Neuronal stem cell (in vitro differentiated cells): Measurements from ENCODE around the gene TNFRSF17.

Experiments
- DNase-seq: peaks from one replicate; pipeline ENCODE4 v3.0.0-alpha.2; 2013; ENCODE audit warnings: low spot score
- H2AFZ ChIP-seq: one replicate; pipeline ENCODE4 v1.6.1; 2013; ENCODE audit warnings: mild to moderate bottlenecking, low read length, inconsistent platforms
- H2AK5ac ChIP-seq: 2 replicates; pipeline ENCODE4 v1.6.1; 2013; ENCODE audit warnings: low read depth, mild to moderate bottlenecking, inconsistent platforms, low read length, moderate library complexity, mixed read lengths
- H2BK120ac ChIP-seq: 2 replicates; pipeline ENCODE4 v1.6.1; 2013; ENCODE audit warnings: low read depth, mild to moderate bottlenecking, inconsistent platforms, low read length, moderate library complexity, mixed read lengths
- H2BK12ac ChIP-seq: one replicate; pipeline ENCODE4 v1.6.1; 2013; ENCODE audit warnings: low read length, inconsistent platforms
- H2BK15ac ChIP-seq: 2 replicates; pipeline ENCODE4 v1.6.1; 2013; ENCODE audit warnings: mild to moderate bottlenecking, low read length, inconsistent platforms, mixed read lengths
- H2BK5ac ChIP-seq: one replicate; pipeline ENCODE4 v1.6.1; 2013; ENCODE audit warnings: inconsistent platforms, mild to moderate bottlenecking, low read length, moderate library complexity
- H3K14ac ChIP-seq: one replicate; pipeline ENCODE4 v1.6.1; 2013; ENCODE audit warnings: low read length, inconsistent platforms
- H3K18ac ChIP-seq: 2 replicates; pipeline ENCODE4 v1.6.1; 2013; ENCODE audit warnings: low read length, inconsistent platforms
- H3K23ac ChIP-seq: 2 replicates; pipeline ENCODE4 v1.6.1; 2013; ENCODE audit warnings: low read depth, mild to moderate bottlenecking, mixed read lengths, low read length, inconsistent platforms; ENCODE audit not compliant: poor library complexity
- H3K27ac ChIP-seq: replicated peaks from 3 replicates; pipeline ENCODE4 v1.5.1; 2013; ENCODE audit warnings: low read length, inconsistent platforms
- H3K27me3 ChIP-seq, 3 experiments: 2 replicates each; pipeline ENCODE4 v1.6.1; 2013; ENCODE audit warnings: low read length in 3 of 3, mild to moderate bottlenecking in 2 of 3, inconsistent platforms in 1 of 3, low read depth in 1 of 3, mixed read lengths in 1 of 3, moderate library complexity in 1 of 3; ENCODE audit not compliant: control insufficient read depth in 3 of 3, insufficient read depth in 3 of 3
- H3K36me3 ChIP-seq, 2 donors: replicated peaks in 1 of 2; 2 replicates each; pipeline ENCODE4 v1.6.1; 2013; ENCODE audit warnings: low read length in 2 of 2; ENCODE audit not compliant: control insufficient read depth in 2 of 2, insufficient read depth in 2 of 2
- H3K4ac ChIP-seq: 2 replicates; pipeline ENCODE4 v1.6.1; 2013; ENCODE audit warnings: inconsistent platforms, mild to moderate bottlenecking, low read length, moderate library complexity
- H3K4me1 ChIP-seq, 2 donors: 1 replicate in 1 of 2; 2 replicates in 1 of 2; pipeline ENCODE4 v1.6.1; 2013; ENCODE audit warnings: low read length in 2 of 2, low read depth in 1 of 2; ENCODE audit not compliant: control insufficient read depth in 2 of 2, insufficient read depth in 1 of 2
- H3K4me2 ChIP-seq: one replicate; pipeline ENCODE4 v1.6.1; 2013; ENCODE audit warnings: mild to moderate bottlenecking, low read length, inconsistent platforms; ENCODE audit not compliant: insufficient read depth, poor library complexity, severe bottlenecking
- H3K4me3 ChIP-seq, 2 donors: 2 replicates each; pipeline ENCODE4 v1.5.1; 2013; ENCODE audit warnings: low read length in 2 of 2, mild to moderate bottlenecking in 2 of 2, inconsistent platforms in 1 of 2, moderate library complexity in 1 of 2
- H3K79me1 ChIP-seq: one replicate; pipeline ENCODE4 v1.6.1; 2013; ENCODE audit warnings: low read depth, mild to moderate bottlenecking, inconsistent platforms, low read length, moderate library complexity
- H3K9ac ChIP-seq: one replicate; pipeline ENCODE4 v1.6.1; 2013; ENCODE audit warnings: mild to moderate bottlenecking, low read depth, low read length, inconsistent platforms; ENCODE audit not compliant: poor library complexity
- H3K9me3 ChIP-seq, 2 donors: replicated peaks in 1 of 2; 2 replicates each; pipeline versions ENCODE3 to v1.6.1; 2013; ENCODE audit warnings: low read length in 2 of 2, mild to moderate bottlenecking in 2 of 2, inconsistent platforms in 1 of 2, low read depth in 1 of 2, mixed read lengths in 1 of 2, moderate library complexity in 1 of 2; ENCODE audit not compliant: control insufficient read depth in 2 of 2, insufficient read depth in 1 of 2
- H4K8ac ChIP-seq: one replicate; pipeline ENCODE4 v1.6.1; 2013; ENCODE audit warnings: low read depth, mild to moderate bottlenecking, inconsistent platforms, low read length, moderate library complexity
- H4K91ac ChIP-seq: one replicate; pipeline ENCODE4 v1.6.1; 2013; ENCODE audit warnings: low read length, low read depth, mild to moderate bottlenecking, inconsistent platforms; ENCODE audit not compliant: poor library complexity
- WGBS, 2 donors: extraction: QIAGEN DNeasy Blood & Tissue Kit; methylation state at CpG; one replicate each; pipeline ENCODE4 v1.1.7; 2013; ENCODE audit warnings: missing lambda C conversion rate in 2 of 2, mixed read lengths in 1 of 2; ENCODE audit not compliant: insufficient read length in 2 of 2, insufficient replicate concordance in 1 of 2; ENCODE audit errors: extremely low coverage in 2 of 2; 5-methylcytosine and 5-hydroxymethylcytosine counted together

The TNFRSF17 gene

DNA sequence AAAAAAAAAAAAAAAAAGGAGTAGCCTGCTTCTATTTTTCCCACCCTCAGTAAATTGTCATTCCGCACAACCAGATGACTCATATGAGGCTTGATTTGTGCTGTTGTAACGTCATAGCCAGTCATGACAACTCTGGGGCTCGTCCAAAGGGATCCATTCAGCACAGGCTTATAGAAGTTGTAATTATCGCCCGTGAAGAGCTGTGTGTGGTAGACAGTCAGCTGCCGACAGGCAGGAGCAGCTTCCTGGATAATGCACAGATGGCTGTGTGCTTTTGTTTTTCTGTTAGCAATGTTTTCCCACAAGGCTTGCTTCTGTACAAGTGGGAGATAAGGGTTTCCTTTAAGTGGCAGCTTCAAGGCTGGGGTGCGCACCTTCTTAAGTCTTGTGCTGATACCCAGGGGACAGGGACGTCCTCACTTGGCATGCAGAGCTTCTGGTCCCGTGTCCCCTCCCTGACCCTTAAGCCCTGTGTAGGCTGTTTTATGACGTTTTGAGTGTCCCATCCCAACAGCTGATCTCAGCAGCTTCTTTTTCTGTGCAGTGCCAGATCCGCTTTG lies 37.5 kb downstream of the TNFRSF17 start:
- Histone ChIP-seq H2AK5ac (no peak overlapping the region), H3K14ac (no peak overlapping the region), H3K18ac (no peak overlapping the region), H4K91ac (no peak overlapping the region), H2AFZ (no peak overlapping the region), H3K9me3 (no peaks in the 10 kb centered on the region), H3K4ac (no peak overlapping the region), H3K4me2 (no peak overlapping the region), H3K36me3 (no peaks in the 10 kb centered on the region), H3K23ac (no peak overlapping the region), H2BK120ac (no peak overlapping the region), H3K4me3 (no peak overlapping the region), H3K9ac (no peak overlapping the region), H3K27me3 (no peaks in the 10 kb centered on the region), H4K8ac (no peak overlapping the region), H3K27ac (no peak overlapping the region), H3K79me1 (no peaks in the 10 kb centered on the region), H2BK5ac (no peak overlapping the region), H2BK12ac (no peak overlapping the region), H2BK15ac (no peak overlapping the region), H3K4me1 (no peaks in the 10 kb centered on the region)
- WGBS, 2 donors: no CpG with 5 or more reads among the region's 11 CpGs
- DNase-seq: no peak

DNA sequence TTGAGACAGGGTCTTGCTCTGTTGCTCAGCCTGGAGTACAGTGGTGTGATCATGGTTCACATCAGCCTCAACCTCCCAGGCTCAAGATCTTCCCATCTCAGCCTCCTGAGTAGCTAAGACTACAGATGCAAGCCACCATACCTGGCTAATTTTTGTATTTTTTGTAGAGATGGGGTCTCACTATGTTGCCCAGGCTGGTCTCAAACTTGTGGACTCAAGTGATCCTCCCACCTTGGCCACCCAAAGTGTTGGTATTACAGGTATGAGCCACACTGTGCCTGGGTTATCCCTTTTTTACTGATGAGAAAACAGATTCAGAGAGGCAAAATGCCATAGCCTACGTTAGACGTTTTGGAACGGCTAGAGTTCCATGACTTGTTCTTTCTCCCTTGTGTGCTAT lies 41.6 kb downstream of the TNFRSF17 start:
- Histone ChIP-seq H3K4me2 (no peak overlapping the region), H3K4me3 (no peak overlapping the region), H3K14ac (no peak overlapping the region), H4K91ac (no peak overlapping the region), H3K27ac (no peak overlapping the region), H2BK120ac (no peak overlapping the region), H3K18ac (no peak overlapping the region), H3K79me1 (no peaks in the 10 kb centered on the region), H3K4me1 (no peaks in the 10 kb centered on the region), H3K4ac (no peak overlapping the region), H3K9ac (no peak overlapping the region), H3K9me3 (no peaks in the 10 kb centered on the region), H4K8ac (no peak overlapping the region), H2AFZ (no peak overlapping the region), H2BK12ac (no peak overlapping the region), H2AK5ac (no peak overlapping the region), H2BK15ac (no peak overlapping the region), H2BK5ac (no peak overlapping the region), H3K23ac (no peak overlapping the region), H3K27me3 (no peaks in the 10 kb centered on the region), H3K36me3 (no peaks in the 10 kb centered on the region)
- no peak for DNase-seq
- WGBS, 2 donors: no CpG with 5 or more reads among the region's 3 CpGs

DNA sequence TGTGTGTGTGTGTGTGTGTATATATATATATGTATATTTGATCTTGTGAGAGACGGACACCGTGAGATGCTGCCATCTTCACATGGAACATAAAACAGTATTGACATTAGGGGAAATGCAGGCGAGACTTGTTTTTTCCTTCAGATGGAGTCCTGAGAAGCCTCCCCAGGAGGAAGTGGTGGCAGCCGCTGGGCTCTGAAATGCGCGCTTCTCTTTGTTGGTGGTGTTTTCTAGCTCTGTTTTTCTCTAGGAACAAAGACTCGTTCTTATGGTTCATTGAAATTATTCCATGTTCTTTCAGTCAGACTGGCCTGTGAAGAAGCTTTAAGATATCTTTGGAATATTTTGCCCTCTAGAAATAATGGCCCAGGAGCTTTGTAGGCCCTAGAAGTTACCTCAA lies 44.5 kb downstream of the TNFRSF17 start:
- Histone ChIP-seq H3K18ac (no peak overlapping the region), H3K14ac (no peak overlapping the region), H2BK120ac (no peak overlapping the region), H4K91ac (no peak overlapping the region), H3K4ac (no peak overlapping the region), H2AK5ac (no peak overlapping the region), H3K4me3 (no peak overlapping the region), H2BK5ac (no peak overlapping the region), H3K9ac (no peak overlapping the region), H3K9me3 (no peaks in the 10 kb centered on the region), H2BK12ac (no peak overlapping the region), H3K4me2 (no peak overlapping the region), H3K36me3 (no peaks in the 10 kb centered on the region), H2AFZ (no peak overlapping the region), H4K8ac (no peak overlapping the region), H3K23ac (no peak overlapping the region), H2BK15ac (no peak overlapping the region), H3K27me3 (no peaks in the 10 kb centered on the region), H3K27ac (no peak overlapping the region), H3K79me1 (no peaks in the 10 kb centered on the region), H3K4me1 (no peaks in the 10 kb centered on the region)
- no peak for DNase-seq
- no CpG with 5 or more reads among the region's 7 CpGs for WGBS, 2 donors

DNA sequence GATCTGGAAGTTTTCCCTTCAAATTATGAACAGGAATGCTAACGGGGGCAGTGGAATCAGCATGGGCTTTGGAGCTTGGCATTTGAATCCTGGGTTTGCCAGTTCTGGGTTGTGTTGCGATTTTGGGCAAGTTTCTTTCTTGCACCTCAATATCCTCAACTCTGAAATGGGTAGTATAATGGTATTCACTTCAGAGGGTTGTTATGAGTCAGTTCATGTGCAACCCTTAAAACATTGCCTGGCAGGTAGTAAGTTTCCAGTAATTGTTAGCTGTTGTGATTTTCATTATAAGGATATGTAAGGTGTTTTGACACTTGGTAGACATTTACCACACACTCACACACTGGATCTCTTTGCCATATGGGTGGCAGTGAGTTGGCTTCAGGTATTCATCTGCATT lies 44.9 kb downstream of the TNFRSF17 start:
- no CpG with 5 or more reads among the region's 2 CpGs for WGBS, 2 donors
- Histone ChIP-seq H3K27ac (no peak overlapping the region), H3K27me3 (no peaks in the 10 kb centered on the region), H3K9ac (no peak overlapping the region), H3K23ac (no peak overlapping the region), H3K18ac (no peak overlapping the region), H3K4me1 (no peaks in the 10 kb centered on the region), H3K36me3 (no peaks in the 10 kb centered on the region), H3K9me3 (no peaks in the 10 kb centered on the region), H3K4me3 (no peak overlapping the region), H3K4me2 (no peak overlapping the region), H2BK5ac (no peak overlapping the region), H2AK5ac (no peak overlapping the region), H2AFZ (no peak overlapping the region), H4K91ac (no peak overlapping the region), H3K4ac (no peak overlapping the region), H4K8ac (no peak overlapping the region), H2BK120ac (no peak overlapping the region), H2BK15ac (no peak overlapping the region), H3K14ac (no peak overlapping the region), H3K79me1 (no peaks in the 10 kb centered on the region), H2BK12ac (no peak overlapping the region)
- DNase-seq: no peak
